Effector CD8-positive, alpha-beta T cell (primary cell): Measurements from ENCODE around the gene PPFIA1.
"Not testable (repeated sequence)": the region's sequence is repeated elsewhere in the genome, so short reads cannot be mapped to it uniquely, and the experiment has no call there.

Source experiments
- DNase-seq: peaks from one replicate; lab custom pipeline; 2025; lab: John Stamatoyannopoulos, UW

PPFIA1 gene

GRCh38 chr11:70325824-70326223 lies 55.3 kb downstream of the PPFIA1 start:
- DNase-seq: no peak

- DNase-seq: no peak
Observed at GRCh38 chr11:70326365-70326811, 55.9 kb downstream of the PPFIA1 start.

DNA sequence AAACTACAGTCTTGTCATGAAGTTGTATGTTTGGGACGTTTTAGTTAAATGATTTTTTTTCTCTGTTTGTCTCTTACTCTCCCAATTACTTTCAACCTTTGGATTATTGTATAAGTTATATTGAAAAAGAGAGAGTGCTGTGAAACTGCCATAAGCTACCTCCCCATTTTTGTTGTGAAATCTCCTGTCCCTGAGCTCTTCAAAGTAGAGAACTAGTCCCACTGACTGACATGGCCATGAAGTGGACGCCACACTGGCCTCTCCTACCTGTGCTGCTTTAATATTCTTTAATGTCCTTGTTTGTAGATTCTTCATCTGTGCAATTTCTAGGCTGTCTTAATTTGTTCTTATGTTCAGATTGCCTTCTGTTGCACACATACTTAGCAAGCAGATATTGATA lies 56.3 kb downstream of the PPFIA1 start:
- no peak for DNase-seq

GRCh38 chr11:70327717-70328116 lies 57.2 kb downstream of the PPFIA1 start:
- no peak for DNase-seq

DNA sequence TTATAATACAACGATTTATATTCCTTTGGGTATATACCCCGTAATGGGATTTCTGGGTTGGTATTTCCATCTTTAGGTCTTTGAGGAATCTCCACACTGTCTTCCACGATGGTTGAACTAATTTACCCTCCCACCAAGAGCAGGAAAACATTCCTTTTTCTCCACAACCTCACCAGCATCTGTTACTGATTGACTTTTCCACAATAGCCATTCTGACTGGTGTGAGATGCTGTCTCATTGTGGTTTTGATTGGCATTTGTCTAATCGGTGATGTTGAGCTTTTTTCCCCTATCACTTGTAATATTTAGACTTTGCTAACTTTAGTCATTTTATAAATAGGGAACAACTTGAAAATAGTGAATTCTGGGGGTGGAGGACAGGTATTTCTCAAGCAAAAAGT lies 58.1 kb downstream of the PPFIA1 start:
- no peak for DNase-seq

DNA sequence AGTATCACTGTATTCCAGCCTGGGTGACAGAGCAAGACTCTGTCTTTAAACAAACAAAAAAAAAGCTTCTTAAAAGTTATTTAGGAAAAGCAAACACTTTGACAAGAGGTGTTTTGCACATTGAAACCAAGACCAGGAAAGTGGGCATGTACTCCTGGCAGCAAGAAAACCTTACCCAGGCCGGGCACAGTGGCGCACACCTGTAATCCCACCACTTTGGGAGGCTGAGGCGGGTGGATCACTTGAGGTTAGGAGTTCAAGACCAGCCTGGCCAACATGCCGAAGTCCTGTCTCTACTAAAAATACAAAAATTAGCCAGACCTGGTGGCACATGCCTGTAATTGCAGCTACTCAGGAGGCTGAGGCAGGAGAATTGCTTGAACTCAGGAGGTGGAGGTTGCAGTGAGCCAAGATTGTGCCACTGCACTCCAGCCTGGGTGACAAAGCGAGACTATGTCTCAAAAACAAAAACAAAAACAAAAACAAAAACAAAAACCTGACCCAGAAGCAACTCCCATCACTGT lies 60.9 kb downstream of the PPFIA1 start:
- DNase-seq: not testable (repeated sequence)

DNA sequence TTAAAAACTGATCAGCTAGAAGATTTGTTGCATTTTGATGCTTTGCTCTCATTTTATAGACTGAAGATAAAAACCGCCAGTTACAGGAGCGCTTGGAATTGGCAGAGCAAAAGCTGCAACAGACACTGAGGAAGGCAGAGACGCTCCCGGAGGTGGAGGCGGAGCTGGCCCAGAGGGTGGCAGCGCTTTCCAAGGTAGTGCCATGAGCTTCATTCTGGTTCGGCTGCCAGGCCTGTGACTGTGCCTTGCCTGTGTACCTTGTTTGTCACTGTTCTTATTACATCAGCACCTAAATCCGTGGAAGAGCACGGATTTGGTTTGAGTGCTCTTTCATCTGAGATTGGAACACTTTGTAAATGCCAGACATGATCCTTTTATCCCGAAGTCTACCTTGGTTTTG lies 61.4 kb downstream of the PPFIA1 start:
- DNase-seq: no peak

DNA sequence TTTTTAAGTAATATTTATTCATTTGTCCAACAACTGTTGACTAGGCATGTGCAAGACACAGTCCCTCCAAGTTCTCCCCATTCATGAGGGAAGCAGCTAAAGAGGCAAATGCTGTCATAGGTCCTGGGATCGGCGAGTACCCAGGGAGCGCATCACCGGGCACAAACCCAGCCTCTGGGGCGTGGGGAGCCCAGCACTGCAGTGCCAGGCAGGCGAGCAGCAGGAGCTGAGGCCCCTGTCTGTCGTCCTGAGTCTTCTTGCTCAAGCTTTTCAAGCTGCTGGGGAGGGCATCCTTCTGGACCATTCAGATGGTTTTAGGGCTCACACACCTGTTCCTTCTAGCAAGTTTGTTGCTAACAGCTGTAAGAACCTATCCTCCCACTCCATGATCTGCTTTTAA lies 62.1 kb downstream of the PPFIA1 start:
- DNase-seq: no peak

DNA sequence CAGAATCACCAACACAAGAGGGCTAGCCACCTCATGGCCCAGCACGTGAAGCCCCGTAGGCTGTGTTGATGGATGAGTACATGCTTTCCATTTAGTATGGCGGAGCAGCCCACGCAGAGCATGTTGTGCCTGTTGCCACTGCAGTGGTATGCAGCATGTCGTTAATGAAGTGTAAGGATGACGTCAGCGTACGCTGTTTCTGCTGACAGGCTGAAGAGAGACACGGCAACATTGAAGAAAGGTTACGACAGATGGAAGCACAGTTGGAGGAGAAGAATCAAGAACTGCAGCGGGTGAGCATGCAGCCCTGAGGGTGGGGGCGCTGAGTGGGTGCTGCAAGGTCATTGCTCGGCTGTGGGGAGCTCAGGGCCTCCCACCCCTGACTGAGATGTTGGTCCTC lies 62.8 kb downstream of the PPFIA1 start:
- DNase-seq: no peak

DNA sequence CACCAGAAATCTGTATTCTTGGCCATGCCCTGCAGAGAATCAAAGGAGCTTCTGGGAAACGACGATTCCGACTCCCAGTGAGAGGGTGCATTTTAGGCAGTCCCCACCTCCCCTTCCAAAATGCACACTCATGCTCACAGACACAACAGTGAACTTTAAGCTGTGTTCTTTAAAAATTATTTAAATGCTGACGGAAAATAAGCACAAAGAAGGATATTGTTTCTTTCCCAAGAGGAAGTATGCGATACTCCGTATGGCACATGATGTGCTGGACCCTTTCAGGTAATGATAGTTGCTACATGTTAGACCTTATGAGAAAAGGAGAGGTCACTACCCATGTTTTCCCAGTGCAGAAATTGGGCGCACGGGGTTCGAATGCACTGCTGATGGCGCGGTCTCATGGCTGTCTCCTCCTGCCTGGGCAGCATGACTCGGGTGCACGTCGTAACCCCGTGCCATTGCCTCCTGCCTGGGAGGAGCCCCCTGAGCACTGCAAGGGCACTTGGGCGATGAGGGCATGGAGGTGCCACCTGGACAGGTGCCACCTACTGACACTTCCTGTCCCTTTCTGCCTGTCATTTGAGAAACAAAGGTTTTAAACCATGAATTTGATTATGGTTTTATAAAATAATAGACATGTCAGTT lies 64.0 kb downstream of the PPFIA1 start:
- DNase-seq: no peak

DNA sequence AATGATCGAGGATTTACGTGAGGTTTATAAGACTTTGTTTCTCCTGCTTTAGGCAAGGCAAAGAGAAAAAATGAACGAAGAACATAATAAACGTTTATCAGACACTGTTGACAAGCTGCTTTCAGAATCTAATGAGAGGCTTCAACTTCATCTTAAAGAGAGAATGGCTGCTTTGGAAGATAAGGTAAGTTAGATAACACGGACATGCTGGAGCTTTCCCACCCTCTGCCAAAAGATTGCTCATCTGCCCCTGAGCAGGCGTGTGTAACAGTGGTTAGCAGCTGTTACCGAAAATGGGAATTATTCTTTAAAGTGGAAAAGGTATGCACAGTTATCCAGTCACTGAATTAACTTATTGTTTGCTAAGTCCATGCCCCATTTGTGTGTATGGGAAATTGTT lies 65.0 kb downstream of the PPFIA1 start:
- DNase-seq: no peak

DNA sequence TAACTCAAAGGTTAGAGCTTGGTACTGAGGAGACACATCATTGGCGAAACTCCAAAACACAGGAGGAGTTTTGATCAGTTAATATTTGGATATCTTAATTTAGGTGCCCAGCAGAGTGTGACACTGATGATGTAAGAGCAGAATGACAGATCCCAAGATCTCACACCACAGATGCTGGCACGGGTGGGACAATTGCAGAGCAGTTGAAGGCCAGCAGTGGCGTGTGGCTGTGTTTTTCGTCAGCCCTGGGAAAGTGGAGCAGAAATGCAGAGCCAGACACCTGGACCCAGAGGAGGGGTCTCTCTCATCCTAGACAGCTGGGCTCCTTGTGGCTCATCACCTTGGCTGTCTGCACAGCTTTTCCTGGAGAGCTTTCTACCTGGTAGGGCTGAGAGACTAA lies 68.1 kb downstream of the PPFIA1 start:
- no peak for DNase-seq

GRCh38 chr11:70339066-70339465 lies 68.6 kb downstream of the PPFIA1 start:
- DNase-seq: no peak

- DNase-seq: no peak
Observed at GRCh38 chr11:70341881-70342429, 71.5 kb downstream of the PPFIA1 start.

DNA sequence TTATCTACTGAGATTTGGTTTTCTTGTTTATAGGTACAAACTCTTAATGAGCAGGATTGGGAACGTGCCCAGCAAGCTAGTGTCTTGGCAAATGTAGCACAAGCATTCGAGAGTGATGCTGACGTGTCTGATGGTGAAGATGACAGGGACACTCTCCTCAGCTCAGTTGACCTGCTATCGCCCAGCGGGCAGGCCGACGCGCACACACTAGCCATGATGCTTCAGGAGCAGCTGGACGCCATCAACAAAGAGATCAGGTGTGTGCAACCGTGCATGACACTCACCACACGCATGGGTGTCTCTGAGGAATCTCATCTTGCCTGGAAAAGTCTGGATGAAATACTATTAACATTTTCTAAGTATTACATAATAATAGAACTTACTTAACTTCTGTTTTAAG lies 73.1 kb downstream of the PPFIA1 start:
- DNase-seq: no peak

GRCh38 chr11:70348191-70348590 lies 77.7 kb downstream of the PPFIA1 start:
- DNase-seq: no peak

DNA sequence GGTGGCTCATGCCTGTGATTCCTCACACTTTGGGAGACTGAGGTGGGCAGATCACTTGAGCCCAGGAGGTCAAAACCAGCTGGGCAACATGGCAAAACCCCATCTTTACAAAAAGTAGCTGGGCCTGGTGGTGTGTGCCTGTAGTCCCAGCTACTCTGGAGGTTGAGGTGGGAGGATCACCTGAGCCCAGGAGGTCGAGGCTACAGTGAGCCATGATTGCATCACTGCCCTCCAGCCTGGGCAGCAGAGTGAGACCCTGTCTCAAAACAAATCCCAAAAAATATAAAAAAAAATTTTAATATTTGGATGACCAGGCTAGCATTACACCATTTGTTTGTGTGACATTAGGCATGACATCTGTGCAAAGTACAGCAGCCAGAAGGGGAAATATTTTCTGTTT lies 78.1 kb downstream of the PPFIA1 start:
- DNase-seq: no peak

DNA sequence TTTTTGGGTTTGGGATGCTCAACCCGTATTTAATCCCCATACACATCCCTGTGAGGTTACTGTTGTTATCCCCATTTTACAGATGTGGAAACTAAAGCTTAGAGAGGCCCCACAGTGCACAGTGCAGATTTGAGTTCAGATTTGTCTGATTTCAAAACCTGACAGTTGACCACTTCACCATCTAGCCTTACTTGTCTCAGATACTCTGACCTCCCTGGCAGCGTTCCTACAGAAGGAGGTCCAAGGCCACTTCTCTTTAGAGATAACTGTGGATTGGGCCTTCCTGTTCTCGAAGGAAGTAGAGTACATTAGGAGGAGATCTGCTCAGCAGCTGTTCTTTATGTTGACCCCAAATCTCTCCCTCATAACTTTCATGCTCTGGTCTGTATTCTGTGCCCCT lies 81.2 kb downstream of the PPFIA1 start:
- no peak for DNase-seq

- no peak for DNase-seq
Observed at GRCh38 chr11:70352100-70352499, 81.6 kb downstream of the PPFIA1 start.

- no peak for DNase-seq
Observed at GRCh38 chr11:70352601-70353000, 82.1 kb downstream of the PPFIA1 start.

DNA sequence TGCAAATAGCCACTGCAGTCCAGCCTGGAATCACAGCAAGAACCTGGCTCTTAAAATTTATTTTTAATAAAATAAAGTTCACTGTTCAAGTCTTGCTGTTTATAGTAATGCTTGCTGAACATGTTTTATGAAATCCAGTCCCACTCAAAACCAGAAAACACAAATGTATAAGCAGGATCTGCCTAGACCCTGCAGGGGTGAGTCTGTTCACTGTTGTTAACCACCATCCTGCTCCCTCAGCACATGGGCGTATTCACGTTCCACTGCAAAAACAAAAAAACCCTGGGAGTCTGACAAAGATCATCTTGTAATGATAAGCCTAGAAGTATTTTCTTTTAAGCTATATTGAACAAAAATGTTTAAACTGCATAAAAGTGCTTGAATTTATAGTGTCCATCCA lies 82.8 kb downstream of the PPFIA1 start:
- DNase-seq: no peak

DNA sequence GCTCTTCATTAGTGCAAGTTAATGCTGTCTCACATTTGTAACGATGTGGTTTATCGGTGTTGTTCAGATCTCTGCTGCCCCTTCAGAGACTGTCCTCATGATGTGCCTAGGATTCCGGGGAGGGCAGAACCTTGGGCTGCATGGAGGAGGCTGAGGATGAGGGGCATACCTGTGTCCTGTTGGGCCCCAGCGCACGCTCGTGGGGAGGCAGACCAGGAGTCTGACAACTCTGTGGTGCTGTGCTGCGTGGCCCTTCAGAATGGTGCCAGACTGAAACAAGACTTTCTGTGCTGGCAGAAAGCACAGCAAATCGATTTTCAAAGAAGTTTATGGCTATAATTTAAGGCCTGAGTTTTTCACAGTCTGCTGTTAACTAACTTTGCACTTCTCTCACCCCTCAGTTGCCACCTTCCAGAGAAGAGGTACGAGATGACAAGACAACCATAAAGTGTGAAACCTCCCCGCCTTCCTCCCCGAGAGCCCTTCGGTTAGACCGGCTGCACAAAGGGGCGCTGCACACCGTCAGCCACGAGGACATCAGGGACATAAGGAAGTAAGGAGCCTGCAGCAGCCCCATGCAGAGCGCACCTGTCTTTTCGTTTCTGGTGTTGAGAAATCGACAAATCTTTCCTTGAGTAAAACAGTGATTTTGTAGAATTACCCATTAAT lies 83.5 kb downstream of the PPFIA1 start:
- DNase-seq: no peak

- DNase-seq: no peak
Observed at GRCh38 chr11:70354629-70355028, 84.1 kb downstream of the PPFIA1 start.
